Esophagus muscularis mucosa (tissue), 4 donors: ENCODE results near the gene GJB1. TPM values are rescaled to one million over a fixed set of nuclear protein-coding genes. Genes with fewer than 3 reads are reported as not detected.
A peak's percentile ranks its signal among the peaks of the same experiment; 100 is the strongest.

Experiments used
- DNase-seq: peaks from one replicate; pipeline ENCODE4 v3.0.0-alpha.2; 2017; ENCODE audit errors: extremely low spot score
- H3K27ac ChIP-seq, 4 donors: fragments of 200-600 bp; sonication (generic); replicated peaks in 1 of 4; 1 replicate in 3 of 4; 2 replicates in 1 of 4; pipeline ENCODE4 v1.5.1; 2016 to 2019; ENCODE audit warnings: mild to moderate bottlenecking in 1 of 4
- H3K27me3 ChIP-seq, 4 donors: fragments of 200-600 bp; sonication (generic); one replicate each; pipeline versions ENCODE4 v1.5.1 to v1.6.0; 2016 to 2019
- H3K36me3 ChIP-seq, 4 donors: fragments of 200-600 bp; sonication (generic); one replicate each; pipeline ENCODE4 v1.5.1; 2016 to 2019
- H3K4me1 ChIP-seq, 4 donors: fragments of 200-600 bp; sonication (generic); one replicate each; pipeline ENCODE4 v1.5.1; 2016 to 2019
- H3K4me3 ChIP-seq, 4 donors: fragments of 200-600 bp; sonication (generic); 1 replicate in 2 of 4; 2 replicates in 2 of 4; pipeline ENCODE4 v1.5.1; 2016 to 2019; ENCODE audit warnings: mild to moderate bottlenecking in 4 of 4, moderate library complexity in 1 of 4
- H3K9me3 ChIP-seq, 4 donors: fragments of 200-600 bp; sonication (generic); 1 replicate in 3 of 4; 2 replicates in 1 of 4; pipeline ENCODE4 v1.5.1; 2016 to 2019
- CTCF ChIP-seq, 3 experiments: fragments of 200-600 bp in 2 of 3; fragments of 450-650 bp in 1 of 3; sonication (generic) in 2 of 3; IDR thresholded peaks; one replicate each; pipeline ENCODE4 v1.5.1; 2017 to 2019; ENCODE audit warnings: antibody characterized with exemption in 3 of 3, mild to moderate bottlenecking in 2 of 3, moderate library complexity in 1 of 3
- EP300 ChIP-seq: sonication (generic); formaldehyde crosslinking; IDR thresholded peaks from one replicate; pipeline ENCODE4 v1.6.1; 2017; ENCODE audit warnings: antibody characterized with exemption
- POLR2A ChIP-seq: fragments of 450-650 bp; IDR thresholded peaks from one replicate; pipeline ENCODE4 v1.6.1; 2017; ENCODE audit warnings: antibody characterized with exemption, moderate library complexity, mild to moderate bottlenecking, low read depth
- POLR2AphosphoS5 ChIP-seq, 2 donors: sonication (generic); formaldehyde crosslinking; IDR thresholded peaks; one replicate each; pipeline ENCODE4 v1.6.1; 2017; ENCODE audit warnings: antibody characterized with exemption in 2 of 2
- WGBS: methylation state at CpG from one replicate; pipeline ENCODE4 v1.1.5; 2018; 5-methylcytosine and 5-hydroxymethylcytosine counted together
- intact Hi-C: fragments of 100-400 bp; cut with DNase I; formaldehyde crosslinking; loops from one replicate; pipeline ENCODE4 v1.15.1; 2023
- total RNA-seq, 4 donors: library from RNA; depleted of rRNA; stranded (reverse); fragments of >200 nt; gene quantifications; one replicate each; pipeline versions ENCODE4 v1.1.0 to v1.2.1, GENCODE V29; 2016

The GJB1 gene
- total RNA-seq, 4 donors from 2014 or later: 0.19 TPM; not detected in 3

GRCh38 chrX:71252221-71252620 lies 29.2 kb downstream of the GJB1 start:
- Histone ChIP-seq H3K4me3 (no peak overlapping the region), H3K27me3 (no peaks in the 10 kb centered on the region), H3K36me3 (peaks cover 10 to 37% (median 32%) of the 10 kb centered on the region in 4 donors), H3K4me1 (peaks cover 6 to 26% (median 21%) of the 10 kb centered on the region in 4 donors), H3K9me3 (no peaks in the 10 kb centered on the region), H3K27ac (no peak overlapping the region)
- TF ChIP-seq EP300: no peak
- TF ChIP-seq POLR2AphosphoS5 (IDR thresholded peaks at IDR 0.05): no peak
- TF ChIP-seq POLR2A: no peak
- intact Hi-C loops: loop anchor here (10.0 kb wide), 2 partner anchors 113 to 127 kb away; partner anchors contain the start of gene TAF1
- no peak for DNase-seq
- WGBS: 52% methylated on average over 2 of the region's 2 CpGs

GRCh38 chrX:71253253-71254091 lies 30.4 kb downstream of the GJB1 start:
- 23% methylated on average over 35 of the region's 35 CpGs for WGBS
- no peaks in the 10 kb centered on the region for H3K9me3 ChIP-seq
- peaks cover 0 to 24% (median 20%) of the 10 kb centered on the region in 4 donors for H3K36me3 ChIP-seq
- intact Hi-C loops: loop anchor here (10.0 kb wide), 2 partner anchors 111 to 129 kb away; partner anchors contain the start of gene TAF1
- H3K4me1 ChIP-seq: peaks cover 6 to 26% (median 21%) of the 10 kb centered on the region in 4 donors
- TF ChIP-seq POLR2A: no peak
- peak in 2 of 3 experiments; percentile 23 to 55 for TF ChIP-seq CTCF (IDR thresholded peaks at IDR 0.05)
- peak overlapping the region; percentile 65 to 80 (median 68) for H3K4me3 ChIP-seq
- H3K27ac ChIP-seq: peak overlapping the region; percentile 85 to 91 (median 89)
- no peak for DNase-seq
- no peaks in the 10 kb centered on the region for H3K27me3 ChIP-seq

- TF ChIP-seq POLR2AphosphoS5 (IDR thresholded peaks at IDR 0.05) (peak; percentile 68 to 71), CTCF (IDR thresholded peaks at IDR 0.05) (peak in 1 of 3 experiments; percentile 14), POLR2A (no peak)
- peak within 1 kb of the TSS; percentile 65 to 80 (median 68) for H3K4me3 ChIP-seq
- no peaks in the 10 kb centered on the region for H3K9me3 ChIP-seq
- peaks cover 6 to 26% (median 21%) of the 10 kb centered on the region in 4 donors for H3K4me1 ChIP-seq
- 34% methylated on average over 32 of the region's 54 CpGs for WGBS
- peaks cover 0 to 16% (median 12%) of the 10 kb centered on the region in 4 donors for H3K36me3 ChIP-seq
- intact Hi-C loops: loop anchor here (10.0 kb wide), 2 partner anchors 110 to 130 kb away; partner anchors contain the start of gene TAF1
- H3K27ac ChIP-seq: peak within 1 kb of the TSS; percentile 85 to 91 (median 89)
- peak; percentile 93 for DNase-seq
- no peaks in the 10 kb centered on the region for H3K27me3 ChIP-seq
These were observed 31.3 kb downstream of the GJB1 start, which contains the start of gene ZMYM3 for GRCh38 chrX:71254092-71254963. TSS of gene ZMYM3 (minus strand) at chrX:71254140. CDS start at chrX:71253255, 885 bp downstream.

GRCh38 chrX:71256051-71256450 lies 33.0 kb downstream of the GJB1 start:
- Histone ChIP-seq H3K27ac (peak overlapping the region in 2 of 4 donors; percentile 90 to 91), H3K36me3 (no peaks in the 10 kb centered on the region), H3K9me3 (no peaks in the 10 kb centered on the region), H3K4me3 (no peak overlapping the region), H3K27me3 (no peaks in the 10 kb centered on the region), H3K4me1 (peaks cover 6 to 26% (median 21%) of the 10 kb centered on the region in 4 donors)
- WGBS: 65% methylated on average over 6 of the region's 6 CpGs
- no peak for DNase-seq
- intact Hi-C loops: loop anchor here (1.0 to 10.0 kb wide), 3 partner anchors 26 to 131 kb away; partner anchors contain the start of gene TAF1
- TF ChIP-seq POLR2A: no peak
- TF ChIP-seq CTCF (IDR thresholded peaks at IDR 0.05): no peak
- no peak for TF ChIP-seq EP300
- TF ChIP-seq POLR2AphosphoS5 (IDR thresholded peaks at IDR 0.05): no peak
